A673 (cell line): ENCODE measurements around the gene SH3RF3.

Experiments used
- EZH2 ChIP-seq: fragments of 200-600 bp; sonication (generic); IDR thresholded peaks from 2 replicates; pipeline ENCODE4 v1.6.1; 2017; ENCODE audit warnings: borderline replicate concordance, low read depth, mild to moderate bottlenecking, mixed read lengths, antibody characterized with exemption, low read length; ENCODE audit not compliant: poor library complexity, severe bottlenecking
- TF ChIP-seq, protein P1 (sequence below): fragments of 300-800, 200-600 bp; sonication (generic); conservative IDR thresholded peaks from 2 replicates; pipeline ENCODE4 v1.5.1; 2017; ENCODE audit warnings: low read depth, mild to moderate bottlenecking, antibody characterized with exemption, low read length, moderate library complexity, mixed read lengths

DNA sequence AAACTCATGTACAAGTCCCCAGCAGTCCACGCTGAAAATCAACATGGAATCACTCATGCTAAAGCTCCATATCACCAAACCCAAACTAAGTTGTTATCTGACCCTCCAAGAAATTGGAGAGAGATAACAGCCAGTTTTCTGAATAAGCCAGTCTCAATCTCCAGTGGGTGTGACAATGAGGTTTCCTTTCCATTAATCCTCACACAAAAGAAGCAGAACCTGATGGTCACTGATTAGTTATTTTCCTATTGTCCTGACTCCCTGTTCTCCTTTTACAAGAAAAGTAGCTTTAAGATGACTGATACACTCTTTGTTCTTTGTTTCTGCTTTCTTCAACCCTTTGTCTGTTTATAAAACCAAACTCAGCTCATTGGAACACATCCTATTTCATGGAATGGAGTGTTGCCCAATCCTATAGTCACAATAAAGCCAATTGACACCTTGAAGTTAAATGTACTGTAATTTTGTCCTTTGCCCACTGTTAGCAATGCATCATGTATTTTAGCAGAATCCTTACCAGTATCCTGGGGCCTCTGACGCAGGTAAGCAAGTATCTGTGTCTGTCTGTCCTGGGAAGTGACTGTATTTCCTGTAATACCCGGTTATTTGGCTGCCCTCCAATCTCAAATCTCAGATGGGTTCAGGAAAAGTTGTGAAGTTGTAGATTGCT, 30.6 kb upstream of the SH3RF3 start:
- TF ChIP-seq, protein P1, sequence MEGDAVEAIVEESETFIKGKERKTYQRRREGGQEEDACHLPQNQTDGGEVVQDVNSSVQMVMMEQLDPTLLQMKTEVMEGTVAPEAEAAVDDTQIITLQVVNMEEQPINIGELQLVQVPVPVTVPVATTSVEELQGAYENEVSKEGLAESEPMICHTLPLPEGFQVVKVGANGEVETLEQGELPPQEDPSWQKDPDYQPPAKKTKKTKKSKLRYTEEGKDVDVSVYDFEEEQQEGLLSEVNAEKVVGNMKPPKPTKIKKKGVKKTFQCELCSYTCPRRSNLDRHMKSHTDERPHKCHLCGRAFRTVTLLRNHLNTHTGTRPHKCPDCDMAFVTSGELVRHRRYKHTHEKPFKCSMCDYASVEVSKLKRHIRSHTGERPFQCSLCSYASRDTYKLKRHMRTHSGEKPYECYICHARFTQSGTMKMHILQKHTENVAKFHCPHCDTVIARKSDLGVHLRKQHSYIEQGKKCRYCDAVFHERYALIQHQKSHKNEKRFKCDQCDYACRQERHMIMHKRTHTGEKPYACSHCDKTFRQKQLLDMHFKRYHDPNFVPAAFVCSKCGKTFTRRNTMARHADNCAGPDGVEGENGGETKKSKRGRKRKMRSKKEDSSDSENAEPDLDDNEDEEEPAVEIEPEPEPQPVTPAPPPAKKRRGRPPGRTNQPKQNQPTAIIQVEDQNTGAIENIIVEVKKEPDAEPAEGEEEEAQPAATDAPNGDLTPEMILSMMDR, result no peak
- TF ChIP-seq EZH2, result no peak
